GM18867 (cell line): ENCODE measurements around the gene MYADML2.
A peak's percentile ranks its signal among the peaks of the same experiment; 100 is the strongest.

Source experiments
- ATAC-seq: cut with Tn5 transposase; IDR thresholded peaks from one replicate; pipeline ENCODE4 v1.9.1; 2021; ENCODE audit warnings: mild to moderate bottlenecking, moderate library complexity; ENCODE audit not compliant: unreplicated experiment

The MYADML2 gene

GRCh38 chr17:81940538-81941483, 6.2 kb downstream of the MYADML2 start:
- ATAC-seq, result no peak

GRCh38 chr17:81939881-81940385, 7.1 kb downstream of the MYADML2 start:
- no peak for ATAC-seq

GRCh38 chr17:81939218-81939617, 7.8 kb downstream of the MYADML2 start:
- no peak for ATAC-seq

GRCh38 chr17:81935709-81936084, 11.3 kb downstream of the MYADML2 start:
- ATAC-seq, result no peak

- ATAC-seq, result no peak
These were observed 12.0 kb downstream of the MYADML2 start for GRCh38 chr17:81934850-81935708.

GRCh38 chr17:81934098-81934757, 12.8 kb downstream of the MYADML2 start:
- ATAC-seq, result no peak

- ATAC-seq, result no peak
These were observed 13.8 kb downstream of the MYADML2 start for GRCh38 chr17:81933178-81933699.

GRCh38 chr17:81932333-81932983, 14.6 kb downstream of the MYADML2 start:
- ATAC-seq, result no peak

GRCh38 chr17:81931557-81932332, 15.3 kb downstream of the MYADML2 start:
- no peak for ATAC-seq

GRCh38 chr17:81931189-81931556, 15.9 kb downstream of the MYADML2 start:
- no peak for ATAC-seq

GRCh38 chr17:81930142-81931125, 16.6 kb downstream of the MYADML2 start:
- no peak for ATAC-seq

- ATAC-seq, result no peak
These were observed 17.5 kb downstream of the MYADML2 start for GRCh38 chr17:81929253-81930141.

GRCh38 chr17:81928544-81929252, 18.3 kb downstream of the MYADML2 start:
- no peak for ATAC-seq

GRCh38 chr17:81927653-81928543, 19.1 kb downstream of the MYADML2 start, which contains the start of gene MAFG:
MAFG (minus strand) TSS chr17:81927735; CDS start chr17:81923185, 4,550 bp downstream.
- ATAC-seq, result peak; percentile 64

- no peak for ATAC-seq
These were observed 19.8 kb downstream of the MYADML2 start for GRCh38 chr17:81927152-81927652.
